ENCODE measurements around the gene KRT79. TPM values are rescaled to one million over a fixed set of nuclear protein-coding genes. Genes with fewer than 3 reads are reported as not detected.

Gene KRT79
- total RNA-seq, 1 donor from 2014 or later: not detected

- DNase-seq: no peak
- Mint-ChIP-seq H3K36me3 (ENCODE audit: unreplicated experiment) (no peaks in the 10 kb centered on the region), H3K27ac (ENCODE audit: unreplicated experiment) (no peak overlapping the region), H3K9me3 (ENCODE audit: unreplicated experiment) (peaks cover 2% of the 10 kb centered on the region), H3K4me3 (ENCODE audit: unreplicated experiment) (no peak overlapping the region), H3K4me1 (ENCODE audit: low read depth, unreplicated experiment) (no peaks in the 10 kb centered on the region), H3K27me3 (ENCODE audit: unreplicated experiment) (peaks cover 7% of the 10 kb centered on the region)
- TF ChIP-seq, protein P1, sequence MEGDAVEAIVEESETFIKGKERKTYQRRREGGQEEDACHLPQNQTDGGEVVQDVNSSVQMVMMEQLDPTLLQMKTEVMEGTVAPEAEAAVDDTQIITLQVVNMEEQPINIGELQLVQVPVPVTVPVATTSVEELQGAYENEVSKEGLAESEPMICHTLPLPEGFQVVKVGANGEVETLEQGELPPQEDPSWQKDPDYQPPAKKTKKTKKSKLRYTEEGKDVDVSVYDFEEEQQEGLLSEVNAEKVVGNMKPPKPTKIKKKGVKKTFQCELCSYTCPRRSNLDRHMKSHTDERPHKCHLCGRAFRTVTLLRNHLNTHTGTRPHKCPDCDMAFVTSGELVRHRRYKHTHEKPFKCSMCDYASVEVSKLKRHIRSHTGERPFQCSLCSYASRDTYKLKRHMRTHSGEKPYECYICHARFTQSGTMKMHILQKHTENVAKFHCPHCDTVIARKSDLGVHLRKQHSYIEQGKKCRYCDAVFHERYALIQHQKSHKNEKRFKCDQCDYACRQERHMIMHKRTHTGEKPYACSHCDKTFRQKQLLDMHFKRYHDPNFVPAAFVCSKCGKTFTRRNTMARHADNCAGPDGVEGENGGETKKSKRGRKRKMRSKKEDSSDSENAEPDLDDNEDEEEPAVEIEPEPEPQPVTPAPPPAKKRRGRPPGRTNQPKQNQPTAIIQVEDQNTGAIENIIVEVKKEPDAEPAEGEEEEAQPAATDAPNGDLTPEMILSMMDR (IDR thresholded peaks at IDR 0.05; ENCODE audit: partially characterized antibody, unreplicated experiment): no peak
Measured at GRCh38 chr12:52818388-52818787, 15.7 kb downstream of the KRT79 start.

DNA sequence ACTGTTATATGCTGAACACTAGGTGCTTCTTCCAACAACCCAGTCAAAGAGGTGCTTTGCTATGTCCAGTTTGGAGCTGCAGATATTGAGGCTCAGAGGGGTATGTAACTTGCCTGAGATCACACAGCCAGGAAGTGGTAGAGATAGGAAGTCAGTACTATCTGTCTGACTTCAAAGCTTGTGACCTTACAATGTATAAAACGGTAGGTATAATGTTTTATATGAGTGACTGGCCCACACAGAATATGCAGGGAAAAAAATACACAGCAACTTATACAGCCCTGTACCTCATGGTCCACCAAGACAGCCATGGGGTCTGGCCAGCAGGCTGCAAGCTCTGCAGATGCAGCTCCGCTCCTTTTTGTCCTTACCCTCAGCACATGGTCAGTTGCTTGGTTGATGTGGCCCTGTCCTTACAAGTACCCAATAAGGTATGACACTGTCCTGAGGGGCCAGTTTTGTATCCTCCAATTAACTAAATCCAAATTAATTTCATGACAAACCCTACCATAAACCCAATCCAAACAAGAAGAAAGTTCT is 16.3 kb downstream of the KRT79 start:
- Mint-ChIP-seq H3K9me3 (ENCODE audit: unreplicated experiment) (peaks cover 2% of the 10 kb centered on the region), H3K27ac (ENCODE audit: unreplicated experiment) (no peak overlapping the region), H3K4me3 (ENCODE audit: unreplicated experiment) (no peak overlapping the region), H3K27me3 (ENCODE audit: unreplicated experiment) (peaks cover 7% of the 10 kb centered on the region), H3K36me3 (ENCODE audit: unreplicated experiment) (no peaks in the 10 kb centered on the region), H3K4me1 (ENCODE audit: low read depth, unreplicated experiment) (no peaks in the 10 kb centered on the region)
- TF ChIP-seq, protein P1 (IDR thresholded peaks at IDR 0.05; ENCODE audit: partially characterized antibody, unreplicated experiment): no peak
- no peak for DNase-seq

GRCh38 chr12:52817003-52817698 is 17.0 kb downstream of the KRT79 start:
- no peak for DNase-seq

GRCh38 chr12:52815676-52816588 is 18.2 kb downstream of the KRT79 start:
- Mint-ChIP-seq H3K4me1 (ENCODE audit: low read depth, unreplicated experiment) (no peaks in the 10 kb centered on the region), H3K27me3 (ENCODE audit: unreplicated experiment) (peaks cover 6% of the 10 kb centered on the region), H3K4me3 (ENCODE audit: unreplicated experiment) (no peak overlapping the region), H3K36me3 (ENCODE audit: unreplicated experiment) (no peaks in the 10 kb centered on the region), H3K27ac (ENCODE audit: unreplicated experiment) (no peak overlapping the region), H3K9me3 (ENCODE audit: unreplicated experiment) (peaks cover 2% of the 10 kb centered on the region)
- TF ChIP-seq, protein P1 (IDR thresholded peaks at IDR 0.05; ENCODE audit: partially characterized antibody, unreplicated experiment): no peak
- DNase-seq: no peak

More at GRCh38 chr12:52817003-52817698, 17.0 kb downstream of the KRT79 start:
- H3K4me1 Mint-ChIP-seq (ENCODE audit: low read depth, unreplicated experiment): no peaks in the 10 kb centered on the region
- H3K9me3 Mint-ChIP-seq (ENCODE audit: unreplicated experiment): peaks cover 2% of the 10 kb centered on the region
- H3K27me3 Mint-ChIP-seq (ENCODE audit: unreplicated experiment): peaks cover 7% of the 10 kb centered on the region
- no peak overlapping the region for H3K27ac Mint-ChIP-seq (ENCODE audit: unreplicated experiment)
- TF ChIP-seq, protein P1 (IDR thresholded peaks at IDR 0.05; ENCODE audit: partially characterized antibody, unreplicated experiment): no peak
- no peaks in the 10 kb centered on the region for H3K36me3 Mint-ChIP-seq (ENCODE audit: unreplicated experiment)
- H3K4me3 Mint-ChIP-seq (ENCODE audit: unreplicated experiment): no peak overlapping the region

Data from glutamatergic neuron (in vitro differentiated cells).